Loucy (cell line): ENCODE measurements around the gene MRAP.

Experiments
- CTCF ChIP-seq: fragments of 200-600 bp; sonication (generic); conservative IDR thresholded peaks from 2 replicates; pipeline ENCODE4 v1.5.1; 2014; ENCODE audit warnings: mild to moderate bottlenecking, antibody characterized with exemption, low read length
- EZH2phosphoT487 ChIP-seq: fragments of 200-600 bp; IDR thresholded peaks from 2 replicates; pipeline ENCODE4 v1.6.1; 2018; ENCODE audit warnings: antibody characterized with exemption, mild to moderate bottlenecking, moderate library complexity, borderline replicate concordance

GRCh38 chr21:32322103-32322502 is 23.4 kb downstream of the MRAP start:
- TF ChIP-seq CTCF (no peak), EZH2phosphoT487 (no peak)
